Measurements from ENCODE around the gene ANKRD6.
A peak's percentile ranks its signal among the peaks of the same experiment; 100 is the strongest.
"Not testable (repeated sequence)": the region's sequence is repeated elsewhere in the genome, so short reads cannot be mapped to it uniquely, and the experiment has no call there.

The ANKRD6 gene
- total RNA-seq, result 12.3 to 19.0 reads per million in 2 donors

DNA sequence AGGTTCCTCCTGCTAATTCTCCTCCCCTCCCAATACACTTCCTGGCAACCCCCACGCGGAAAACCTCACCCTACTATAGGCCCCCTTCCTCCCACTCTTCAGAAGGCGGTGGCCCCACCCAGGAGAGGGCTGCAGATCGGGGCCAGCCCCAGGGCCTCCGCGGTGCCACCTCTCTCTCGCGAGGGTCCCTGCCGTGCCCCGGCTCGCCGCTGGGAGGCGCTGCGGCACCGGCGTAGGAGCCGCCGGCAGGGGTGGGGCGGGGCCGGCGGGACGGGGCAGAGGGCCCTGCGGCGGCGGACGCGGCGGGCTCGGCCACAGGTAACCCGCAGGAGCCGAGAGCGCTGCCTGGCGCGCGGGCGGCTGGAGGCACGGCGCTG, at the start of gene ANKRD6:
Gene ANKRD6, plus strand, starts transcription at position 278 of the 377 bp plus-strand sequence. CDS start 133,825 bp downstream, outside the sequence.
- DNase-seq, result peak; percentile 62

DNA sequence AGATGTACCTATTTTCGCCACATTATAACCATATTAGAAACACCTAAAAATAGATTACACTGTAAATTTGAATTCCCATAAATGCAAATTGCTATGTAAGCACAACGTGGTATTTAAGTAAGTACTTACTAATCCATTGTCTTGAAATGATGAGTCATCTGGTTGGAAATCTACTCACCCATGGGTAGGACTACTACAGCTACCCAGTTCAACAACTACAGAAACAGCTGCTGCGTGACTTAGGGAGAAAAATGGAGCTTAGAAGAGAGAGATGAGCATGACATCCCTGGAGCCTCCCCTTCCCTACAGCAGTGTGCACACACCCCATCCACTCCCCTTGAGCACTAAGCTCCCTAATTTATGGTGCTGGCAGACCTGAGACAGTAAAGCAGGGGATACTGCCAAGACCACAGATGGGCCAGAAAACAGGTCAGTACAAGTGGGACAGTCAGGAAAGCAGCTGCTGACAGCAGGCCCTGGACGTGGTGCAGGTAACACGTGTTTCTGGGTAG, 47.7 kb upstream of the ANKRD6 start:
- no peak for DNase-seq

DNA sequence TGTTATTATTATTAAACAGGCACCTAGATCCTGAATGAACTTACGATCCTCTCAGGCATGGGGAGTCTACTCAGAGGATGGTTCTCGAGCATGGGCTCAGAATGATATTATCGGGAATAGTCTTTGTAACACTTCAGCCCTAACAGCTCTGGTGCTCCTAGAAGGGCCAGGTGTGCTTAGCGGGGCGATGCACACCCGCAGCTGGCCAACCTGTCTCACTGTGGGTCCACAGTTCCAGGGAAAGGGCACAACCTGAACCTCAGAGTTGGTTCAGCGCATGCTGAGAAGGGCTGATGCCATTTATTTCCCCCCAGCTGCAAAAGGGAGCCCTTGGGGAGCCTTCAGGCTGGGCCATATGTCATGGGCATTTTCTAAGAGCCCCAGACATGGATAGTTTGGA, 47.1 kb upstream of the ANKRD6 start:
- DNase-seq, result no peak

DNA sequence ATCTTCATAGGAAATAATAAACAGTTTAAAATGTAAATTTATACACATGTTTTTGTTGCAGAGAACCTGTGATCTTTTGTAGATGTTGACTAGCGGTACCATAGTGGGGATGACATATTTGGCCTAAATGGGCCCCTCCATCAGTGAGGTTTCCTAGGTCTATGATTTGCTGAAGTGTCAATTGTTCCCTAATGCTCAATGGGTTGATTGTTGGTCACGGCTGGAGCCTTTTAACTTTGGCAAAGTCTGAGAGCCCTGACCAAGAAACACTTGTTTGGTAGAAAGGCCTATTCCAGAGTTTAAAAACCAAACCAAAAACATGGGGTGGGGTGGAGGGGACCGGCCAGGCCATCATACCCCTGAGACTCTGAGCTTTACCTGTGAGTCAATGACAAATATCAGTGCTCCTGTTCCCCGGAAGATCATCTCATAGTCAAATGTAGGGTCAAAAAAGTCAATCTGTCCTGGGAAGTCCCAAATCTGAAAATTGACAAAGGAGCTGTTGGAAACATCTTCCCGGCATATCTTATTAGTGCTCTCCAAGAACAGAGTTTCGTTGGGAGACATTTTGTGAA, 45.9 kb upstream of the ANKRD6 start:
- no peak for DNase-seq

DNA sequence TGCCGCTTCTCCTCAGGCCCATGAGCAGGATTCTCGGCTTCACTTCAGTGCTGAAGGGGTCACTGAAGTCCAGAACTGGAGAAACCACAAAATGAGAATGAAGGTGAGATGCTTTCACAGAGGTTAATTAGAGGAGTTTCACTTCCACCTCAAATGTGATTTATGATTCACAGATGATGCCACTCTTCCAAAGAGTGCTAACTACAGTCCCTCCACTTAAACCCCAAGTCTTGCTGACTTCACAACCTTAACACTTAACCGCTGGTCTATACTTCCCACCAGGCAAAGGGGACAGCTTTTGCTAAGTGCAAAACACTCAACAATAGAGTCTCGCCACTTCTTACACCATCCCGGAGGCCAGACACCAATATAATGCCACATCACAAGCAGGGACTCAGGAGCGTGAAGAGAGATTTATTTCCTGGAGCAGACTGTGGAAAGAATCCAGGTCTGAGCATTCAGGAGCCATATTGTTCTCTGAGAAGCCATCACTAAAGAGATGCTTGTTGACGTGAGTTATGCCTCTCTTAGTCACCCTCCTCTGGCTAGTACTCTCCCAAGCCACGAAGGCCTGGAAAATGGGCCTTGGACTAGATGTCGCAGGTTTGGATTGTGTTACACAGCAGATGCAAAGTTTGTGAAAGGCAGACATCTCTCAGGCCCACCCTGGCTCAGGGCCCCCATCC, 45.3 kb upstream of the ANKRD6 start:
- DNase-seq, result no peak

DNA sequence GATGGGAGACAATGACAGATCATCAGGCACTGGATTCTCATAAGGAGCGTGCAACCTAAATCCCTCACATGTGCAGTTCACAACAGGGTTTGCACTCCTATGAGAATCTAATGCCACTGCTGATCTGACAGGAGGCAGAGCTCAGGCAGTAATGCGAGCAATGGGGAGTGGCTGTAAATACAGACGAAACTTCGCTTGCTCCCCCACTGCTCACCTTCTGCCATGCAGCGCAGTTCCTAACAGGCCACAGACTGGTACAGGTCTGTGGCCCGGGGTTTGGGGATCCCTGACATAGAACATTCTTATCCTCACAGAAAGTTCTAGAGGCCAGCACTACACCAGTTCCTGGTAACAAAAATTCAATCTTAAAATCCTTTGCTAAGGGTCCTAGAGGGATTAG, 44.1 kb upstream of the ANKRD6 start:
- DNase-seq, result no peak

DNA sequence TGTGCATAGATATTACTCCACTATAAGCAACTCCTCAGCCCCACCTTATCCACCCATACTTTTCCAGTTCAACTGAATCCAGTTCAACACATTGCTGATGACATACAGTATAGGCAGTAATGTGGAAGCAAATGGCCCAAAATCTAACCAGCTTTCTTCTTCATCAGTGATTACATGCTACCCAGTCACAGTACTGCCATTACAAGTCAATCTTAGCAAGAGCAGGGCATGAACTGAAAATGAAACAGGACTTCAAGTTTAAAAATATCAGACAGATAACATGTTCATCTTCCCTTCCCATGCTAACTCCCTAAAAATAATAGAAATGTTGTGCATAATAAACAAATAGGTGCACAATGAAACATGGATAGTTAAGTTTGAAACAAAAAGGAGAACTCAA, 40.1 kb upstream of the ANKRD6 start:
- DNase-seq, result no peak

DNA sequence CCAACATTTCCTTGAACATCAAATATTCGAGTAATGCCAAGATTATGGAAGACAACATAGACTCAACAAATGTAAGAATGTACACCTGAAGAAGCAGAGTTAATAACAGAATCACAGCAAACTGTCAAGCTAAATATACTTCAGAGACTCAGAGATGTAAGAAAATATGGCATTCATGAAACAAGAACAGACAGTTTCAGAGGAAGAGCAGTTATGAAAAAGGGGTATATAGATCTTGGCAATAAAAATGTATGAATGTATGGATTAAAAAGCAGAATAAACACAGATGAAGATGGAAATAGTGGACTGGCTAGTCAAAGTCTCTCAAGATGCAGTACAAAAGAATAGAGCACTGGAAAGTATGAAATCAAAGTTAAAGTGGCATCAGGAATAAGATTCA, 39.3 kb upstream of the ANKRD6 start:
- DNase-seq, result no peak

DNA sequence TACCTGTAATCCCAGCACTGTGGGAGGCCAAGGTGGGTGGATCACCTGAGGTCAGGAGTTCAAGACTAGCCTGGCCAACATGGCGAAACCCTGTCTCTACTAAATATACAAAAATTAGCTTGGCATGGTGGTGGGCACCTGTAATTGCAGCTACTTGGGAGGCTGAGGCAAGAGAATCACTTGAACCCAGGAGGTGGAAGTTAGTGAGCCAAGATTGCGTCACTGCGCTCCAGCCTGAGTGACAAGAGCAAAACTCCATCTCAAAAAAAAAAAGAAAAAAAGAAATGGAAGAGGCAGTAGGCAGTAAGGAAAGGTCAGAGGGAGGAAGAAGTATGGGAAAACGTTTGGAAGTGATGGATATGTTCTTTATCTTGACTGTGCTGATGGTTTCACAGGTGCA, 35.1 kb upstream of the ANKRD6 start:
- DNase-seq, result not testable (repeated sequence)

DNA sequence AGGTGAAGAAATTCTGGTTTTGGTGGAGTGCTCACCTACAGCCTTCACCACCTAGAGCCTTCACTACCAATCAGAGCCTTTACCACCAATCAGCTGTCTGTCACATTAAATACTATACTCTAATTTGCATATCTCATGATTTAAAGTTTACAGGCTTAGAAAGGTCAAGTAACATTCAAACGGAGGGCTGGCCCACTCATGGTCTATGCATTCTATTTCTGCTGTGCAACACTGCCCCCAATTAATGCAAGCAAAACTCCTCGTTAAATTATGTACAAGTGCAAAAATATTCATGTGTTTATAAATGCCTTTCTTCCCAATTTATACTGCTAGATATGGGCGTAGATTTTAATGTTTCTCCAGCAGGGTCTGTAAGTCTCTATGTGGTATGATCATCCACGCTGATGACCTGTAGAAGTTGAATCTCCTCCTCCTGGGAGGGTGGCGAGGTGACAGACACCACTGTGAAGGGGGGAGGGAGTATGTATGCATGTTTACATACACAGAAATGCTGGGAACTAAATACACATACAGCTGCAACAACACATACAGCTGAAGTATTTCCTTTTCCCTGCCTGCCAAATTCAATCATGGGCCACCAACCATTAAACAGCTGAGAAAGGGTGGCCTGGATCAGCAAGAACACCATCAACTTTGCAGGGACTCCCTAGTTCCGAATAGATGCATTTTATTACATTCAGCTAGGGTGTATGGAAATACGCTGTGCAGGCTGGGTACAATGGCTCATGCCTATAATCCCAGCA, 34.0 kb upstream of the ANKRD6 start:
- DNase-seq, result no peak

DNA sequence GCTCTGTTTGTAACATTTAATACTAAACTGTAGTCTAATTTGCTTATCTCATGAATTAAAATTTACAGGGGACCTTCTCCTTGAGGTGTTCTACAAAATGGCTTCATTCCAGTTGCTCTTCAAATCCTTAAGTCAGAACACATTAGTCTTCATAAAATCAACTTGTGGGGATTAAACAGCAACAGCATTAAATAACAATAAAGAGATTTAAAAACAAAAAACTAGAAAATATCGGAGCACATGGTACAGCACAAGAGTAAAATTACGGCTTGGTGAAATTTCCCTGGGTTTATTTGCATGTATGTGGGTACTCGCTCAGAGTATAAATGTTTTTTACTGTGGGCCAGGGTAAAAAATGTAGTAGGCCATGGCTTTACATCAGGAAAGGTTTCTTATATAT, 32.9 kb upstream of the ANKRD6 start:
- no peak for DNase-seq

DNA sequence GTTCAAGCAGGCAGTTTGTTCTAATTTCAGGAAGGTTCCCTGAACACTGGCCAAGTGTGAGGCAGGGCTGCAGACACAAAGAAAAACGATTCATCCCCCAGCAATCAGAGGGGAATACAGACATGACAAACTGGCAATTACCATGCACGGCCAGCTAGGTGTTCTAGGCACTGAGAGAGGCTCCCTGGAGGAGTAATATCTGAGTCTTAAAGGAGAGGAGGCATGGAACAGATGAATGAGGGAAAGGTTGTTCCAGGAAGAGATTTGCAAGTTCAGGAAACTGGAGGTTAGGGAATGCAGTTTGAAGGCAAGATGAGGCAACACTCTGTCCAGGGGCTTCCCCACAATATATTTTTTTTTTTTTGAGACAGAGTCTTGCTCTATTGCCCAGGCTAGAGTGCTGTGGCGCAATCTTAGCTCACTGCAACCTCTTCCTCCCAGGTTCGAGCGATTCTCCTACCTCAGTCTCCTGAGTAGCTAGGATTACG, 32.0 kb upstream of the ANKRD6 start:
- no peak for DNase-seq

DNA sequence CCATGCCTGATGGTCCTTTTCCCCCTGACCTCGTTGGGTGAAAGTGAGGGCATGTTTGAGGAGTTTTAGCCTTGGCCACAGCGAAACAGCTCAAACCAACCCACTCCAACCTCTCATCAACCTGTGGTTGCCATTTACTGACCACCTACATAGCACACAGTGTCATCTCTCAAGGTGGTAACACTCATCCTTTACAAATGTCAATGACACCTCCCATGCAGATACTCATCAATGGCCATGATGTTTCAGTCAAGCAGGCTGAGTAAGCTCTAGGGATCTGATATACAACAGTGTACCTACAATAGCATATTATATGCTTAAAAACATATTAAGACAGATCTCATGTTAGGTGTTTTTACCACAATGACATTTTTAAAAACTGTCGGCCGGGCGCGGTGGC, 30.2 kb upstream of the ANKRD6 start:
- DNase-seq, result no peak

DNA sequence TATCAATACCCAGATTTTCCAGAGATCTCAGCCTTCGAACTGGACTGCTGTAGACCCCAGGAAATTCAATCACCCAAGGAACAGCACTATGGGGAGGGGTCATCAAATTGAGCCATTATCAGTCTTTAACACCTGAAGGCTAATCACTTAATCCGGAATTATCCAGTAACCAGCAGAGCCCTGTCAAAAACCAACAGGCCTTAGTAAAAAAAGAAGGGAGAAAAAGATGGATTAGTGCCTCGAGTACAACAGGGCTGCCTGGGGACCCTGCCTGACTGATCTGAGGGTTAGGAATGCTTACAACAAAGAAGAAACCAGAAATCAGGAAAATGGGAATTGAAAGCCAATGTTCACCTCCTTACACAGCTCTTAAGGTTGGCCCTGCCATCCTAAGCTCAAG, 28.4 kb upstream of the ANKRD6 start:
- no peak for DNase-seq

DNA sequence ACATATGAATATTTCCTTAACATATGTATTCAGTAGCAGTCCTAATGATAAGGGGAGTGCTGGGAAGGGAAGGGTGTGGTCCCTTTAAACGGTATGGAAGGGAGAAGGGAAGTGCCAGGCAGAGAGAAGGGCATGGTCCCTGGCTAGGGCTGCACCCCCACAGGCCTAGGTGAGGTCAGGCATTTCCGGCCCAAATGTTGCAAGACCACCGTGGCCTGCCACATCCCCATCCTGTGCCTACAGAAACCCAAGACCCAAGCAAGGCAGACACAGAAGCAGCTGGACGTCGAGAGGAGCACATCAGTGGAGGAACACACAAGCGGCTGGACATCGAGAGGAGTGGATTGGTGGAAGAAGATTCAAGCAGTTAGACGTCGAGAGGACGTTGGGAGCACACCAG, 26.8 kb upstream of the ANKRD6 start:
- no peak for DNase-seq

DNA sequence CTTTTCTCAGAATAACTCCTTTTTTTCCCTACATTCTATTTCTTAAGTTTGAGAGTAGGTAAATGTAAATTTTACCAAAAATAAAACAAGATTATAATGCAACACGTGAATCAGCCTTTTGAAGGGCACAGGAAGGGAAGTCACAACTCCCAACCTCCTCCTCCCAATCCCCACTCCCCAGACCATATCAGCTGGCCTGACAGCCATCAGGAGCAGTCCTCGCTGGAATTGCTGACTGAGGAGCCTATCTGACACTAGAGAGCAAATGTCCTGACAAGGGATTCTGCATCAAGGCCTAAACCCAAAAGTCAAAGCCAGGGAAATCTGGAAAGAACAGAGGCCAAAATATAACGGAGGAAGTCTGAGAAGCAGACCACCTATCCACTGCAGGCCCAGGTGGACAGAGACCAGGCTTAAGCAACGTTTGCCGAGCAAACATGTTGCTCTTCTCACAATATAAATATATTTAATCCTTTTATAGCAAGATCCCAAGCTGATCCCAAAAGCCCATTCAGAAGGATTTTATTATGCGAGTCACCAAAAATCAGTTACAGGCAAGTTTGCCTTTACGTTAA, 23.4 kb upstream of the ANKRD6 start:
- DNase-seq, result no peak

DNA sequence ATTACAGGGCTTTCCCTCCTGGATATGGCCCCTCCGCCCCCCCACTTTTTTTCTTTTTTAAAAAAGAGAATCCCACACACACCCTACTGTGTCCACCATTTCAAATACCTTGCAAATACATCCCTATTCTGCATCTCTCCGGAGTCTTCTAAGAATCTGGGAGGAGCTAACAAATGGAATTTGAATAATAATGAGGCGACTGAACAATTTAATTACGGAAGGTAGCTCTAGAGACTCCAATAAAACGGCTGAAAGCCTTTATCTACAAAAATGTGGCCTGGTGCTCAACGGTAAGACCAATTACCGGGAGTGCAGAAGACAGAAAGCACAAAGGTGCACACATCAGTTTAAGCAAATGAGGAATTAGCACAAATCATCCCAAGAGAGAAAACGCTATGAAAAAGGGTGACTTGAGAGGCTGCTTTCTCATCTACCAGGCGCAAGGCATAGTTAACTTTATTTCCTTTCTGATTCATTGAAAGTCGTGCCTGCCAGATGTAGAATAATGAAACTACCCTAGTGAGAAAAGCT, 22.7 kb upstream of the ANKRD6 start:
- no peak for DNase-seq

DNA sequence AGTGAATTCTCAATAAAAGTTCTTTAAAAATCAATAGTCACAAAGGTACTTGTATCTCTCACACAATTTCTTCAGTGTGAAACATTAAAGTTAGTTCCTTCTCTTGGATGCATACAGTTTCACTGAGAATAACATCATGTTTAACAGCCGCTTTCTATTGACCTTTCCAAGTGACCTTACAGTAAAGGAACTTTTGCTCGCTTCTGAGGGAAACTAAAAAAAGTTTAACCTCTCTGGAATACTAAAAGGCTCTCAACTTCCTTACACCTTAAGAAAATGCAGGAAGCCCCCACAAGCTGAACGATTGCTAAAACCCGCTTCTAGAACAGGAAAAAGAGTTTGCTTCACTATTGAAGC, 22.2 kb upstream of the ANKRD6 start:
- DNase-seq, result no peak

DNA sequence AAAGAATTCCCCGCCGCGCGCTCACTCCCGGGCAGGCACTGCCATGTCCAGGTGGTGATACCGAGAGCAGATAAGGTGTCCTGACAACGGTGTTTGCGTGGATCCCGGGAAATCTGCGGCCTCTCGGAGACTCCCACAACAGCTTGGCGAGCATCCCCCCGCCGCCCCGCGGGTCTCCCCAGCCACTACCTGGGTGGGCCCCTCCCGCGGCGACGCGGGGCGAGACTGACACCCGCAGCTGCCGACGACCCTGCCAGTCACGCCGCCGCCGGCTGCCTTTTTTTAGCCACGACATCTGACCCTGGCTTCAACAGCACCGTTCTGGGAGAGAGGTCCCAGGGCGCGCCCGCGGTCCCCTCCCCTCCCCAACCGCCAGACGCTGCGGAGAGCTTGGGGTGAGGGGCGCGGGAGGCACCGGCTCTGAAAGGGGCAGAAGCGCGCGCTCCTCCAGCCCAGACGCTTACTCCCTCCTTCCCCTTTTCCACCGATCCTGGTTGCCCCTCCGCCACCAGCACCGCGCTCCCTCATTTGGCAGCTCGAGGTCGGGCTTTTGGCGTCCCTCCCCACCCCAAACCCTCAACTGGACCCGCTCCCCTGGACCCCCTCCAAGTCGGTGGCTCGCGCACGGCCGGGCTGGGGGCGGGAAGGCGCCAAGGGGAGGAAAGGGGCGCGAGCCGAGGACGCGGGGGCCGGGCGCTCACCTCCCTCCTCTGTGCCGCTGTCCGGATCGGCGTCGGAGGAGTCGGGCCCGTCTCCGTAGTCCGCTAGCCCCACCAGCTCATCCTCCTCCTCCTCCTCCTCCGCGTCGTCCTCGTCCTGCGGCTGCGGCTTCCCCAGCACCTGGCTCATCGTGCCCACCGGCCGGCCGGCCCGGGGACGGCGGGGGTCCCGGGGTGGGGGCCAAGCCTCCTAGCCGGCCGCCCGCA, 21.5 kb upstream of the ANKRD6 start:
- DNase-seq, result peak; percentile 21

DNA sequence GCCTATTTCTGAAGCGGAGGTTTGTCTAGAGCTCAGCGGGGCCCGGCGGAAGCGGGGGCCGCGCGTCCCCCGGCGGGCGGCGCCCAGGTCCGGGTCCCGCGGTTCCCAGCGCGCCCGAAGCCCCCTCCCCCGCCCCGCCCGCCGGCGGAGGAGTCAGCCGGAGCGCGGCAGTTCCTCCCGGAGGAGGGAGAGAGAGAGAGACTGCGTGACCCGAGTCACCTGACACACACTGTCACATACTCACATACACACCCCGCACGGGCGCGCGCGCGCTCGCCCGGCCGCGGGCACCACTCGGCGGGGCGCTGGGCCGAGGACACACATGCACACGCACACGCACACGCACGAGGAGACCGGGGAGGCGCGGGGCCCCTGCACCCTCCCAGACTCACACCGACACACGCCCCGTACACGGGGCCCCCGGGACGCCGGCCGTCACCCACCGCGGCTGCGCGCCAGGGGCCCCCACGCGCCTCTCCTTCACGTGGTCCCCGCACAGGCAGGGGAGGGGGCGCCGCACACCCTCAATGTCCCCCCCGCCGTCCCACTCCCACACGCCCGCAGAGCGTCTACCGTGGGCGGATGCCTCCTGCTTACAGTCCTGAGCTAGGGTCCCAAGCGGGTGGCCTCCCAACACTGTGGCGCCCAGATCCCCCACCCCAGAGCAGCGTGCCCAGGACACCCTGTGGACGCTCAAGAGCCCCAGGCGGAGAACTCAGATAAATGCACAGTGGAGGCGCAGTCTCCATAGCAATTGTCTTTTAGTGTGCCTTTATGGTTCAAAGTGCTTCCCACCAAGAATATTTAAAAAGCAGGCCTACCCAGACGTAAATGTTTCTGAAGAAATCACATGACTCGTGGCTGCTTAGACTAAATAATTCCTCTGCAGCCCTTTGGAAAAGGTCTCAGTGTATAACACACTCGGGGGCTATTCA, 20.6 kb upstream of the ANKRD6 start, which contains the start of gene RRAGD:
Gene RRAGD, minus strand, starts transcription at position 203 of the 935 bp plus-strand sequence. CDS start 280 bp downstream, outside the sequence.
- peak; percentile 30 for DNase-seq

DNA sequence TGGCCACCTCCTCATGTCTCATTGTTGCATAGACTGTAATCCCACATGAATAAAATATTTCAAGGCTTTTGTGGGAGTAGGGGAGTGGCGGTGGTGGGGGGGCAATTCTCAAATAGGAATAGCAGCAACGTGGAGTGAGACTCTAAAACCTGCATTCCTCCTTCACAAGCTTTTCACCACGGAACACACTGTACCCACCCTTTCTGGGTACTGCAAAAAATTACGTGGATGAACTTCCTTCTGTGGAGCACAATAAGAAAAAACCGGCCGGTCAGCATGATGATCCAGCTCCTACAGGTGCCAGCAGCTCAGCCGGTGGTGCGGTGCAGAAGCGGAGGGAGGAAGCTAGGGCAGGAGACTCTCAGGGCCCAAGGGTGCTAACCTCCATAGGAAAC, 19.9 kb upstream of the ANKRD6 start:
- DNase-seq, result no peak
